ENCODE data around the gene TNS4.

Gene TNS4

DNA sequence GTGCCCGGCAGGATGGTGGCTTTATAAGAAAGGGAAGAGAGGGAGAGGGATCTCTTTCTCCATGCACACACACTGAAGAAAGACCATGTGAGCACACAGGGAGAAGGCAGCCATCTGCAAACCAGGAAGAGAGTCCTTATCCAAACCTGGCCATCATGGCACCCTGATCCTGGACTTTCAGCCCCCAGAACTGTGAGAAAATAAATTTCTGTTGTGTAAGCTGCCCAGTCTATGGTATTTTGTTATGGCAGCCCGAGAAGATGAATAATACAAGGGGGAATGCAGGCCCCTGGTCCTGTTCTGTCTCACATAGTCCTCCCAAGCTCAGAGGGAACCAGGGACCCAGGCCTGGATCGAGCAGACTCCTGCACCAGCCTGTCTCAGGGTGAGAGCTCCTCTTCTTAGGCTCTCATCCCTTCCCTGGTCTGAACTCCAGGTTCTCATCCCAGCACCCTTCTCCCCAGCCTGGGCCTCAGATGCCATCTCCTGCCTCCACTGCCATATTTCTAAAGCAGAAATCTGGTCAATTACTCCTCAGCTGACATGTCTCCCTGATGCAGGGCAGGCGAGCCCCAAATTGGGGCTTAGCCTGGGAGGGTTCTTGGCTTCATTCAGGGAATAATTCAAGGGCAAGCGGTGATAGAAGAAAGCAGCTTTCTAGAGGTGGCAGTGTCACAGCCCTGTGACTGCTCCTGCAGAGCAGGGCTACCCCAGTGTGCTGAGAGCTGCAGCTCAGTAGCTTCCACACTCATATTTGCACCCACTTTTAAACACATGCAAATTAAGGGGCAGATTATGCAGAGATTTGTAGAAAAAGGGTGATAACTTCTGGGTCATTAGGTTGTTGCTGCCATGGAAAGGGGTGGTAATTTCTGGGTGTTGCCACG is 29.3 kb downstream of the TNS4 start:
- no peak for DNase-seq (ENCODE audit: low spot score)

DNA sequence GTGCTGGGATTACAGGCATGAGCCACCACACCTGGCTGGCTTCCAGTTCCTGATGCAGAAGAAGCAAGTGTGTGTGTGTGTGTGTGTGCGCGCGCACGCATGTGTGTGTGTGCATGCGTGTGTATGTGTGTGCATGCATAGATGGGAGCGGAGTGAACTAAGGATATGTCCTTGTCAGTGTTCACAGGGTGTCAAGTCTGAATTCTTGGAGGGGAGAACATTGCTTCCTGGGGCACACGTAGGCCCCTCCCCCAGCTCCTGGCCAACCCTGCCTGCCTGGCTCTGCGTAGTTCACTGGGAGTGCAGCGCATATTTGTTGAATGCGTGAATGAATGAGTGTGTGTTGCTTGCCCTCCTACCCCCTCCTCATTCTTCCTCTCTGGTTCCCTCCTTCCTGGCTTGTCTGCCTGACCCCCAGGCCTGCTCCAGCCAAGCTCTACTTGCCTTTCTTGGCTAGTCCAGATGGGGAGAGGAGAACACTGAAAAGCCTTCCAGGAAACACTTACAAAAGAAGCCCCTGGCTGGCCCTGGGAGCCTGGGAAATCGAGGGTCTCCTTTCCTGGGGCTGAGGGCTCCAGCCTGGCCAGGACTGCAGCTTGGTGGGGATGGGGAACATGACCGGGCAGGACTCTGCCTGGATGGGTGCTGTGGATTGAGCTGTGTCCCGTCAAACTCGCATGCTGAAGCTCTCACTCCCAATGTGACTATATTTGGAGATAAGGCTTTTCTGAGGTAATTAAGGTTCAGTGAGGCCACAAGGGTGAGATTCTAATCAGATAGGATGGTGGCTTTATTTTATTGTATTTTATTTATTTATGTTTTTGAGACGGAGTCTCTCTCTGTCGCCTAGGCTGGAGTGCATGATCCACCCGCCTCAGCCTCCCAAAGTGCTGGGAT is 30.2 kb downstream of the TNS4 start:
- DNase-seq (ENCODE audit: low spot score), result no peak

DNA sequence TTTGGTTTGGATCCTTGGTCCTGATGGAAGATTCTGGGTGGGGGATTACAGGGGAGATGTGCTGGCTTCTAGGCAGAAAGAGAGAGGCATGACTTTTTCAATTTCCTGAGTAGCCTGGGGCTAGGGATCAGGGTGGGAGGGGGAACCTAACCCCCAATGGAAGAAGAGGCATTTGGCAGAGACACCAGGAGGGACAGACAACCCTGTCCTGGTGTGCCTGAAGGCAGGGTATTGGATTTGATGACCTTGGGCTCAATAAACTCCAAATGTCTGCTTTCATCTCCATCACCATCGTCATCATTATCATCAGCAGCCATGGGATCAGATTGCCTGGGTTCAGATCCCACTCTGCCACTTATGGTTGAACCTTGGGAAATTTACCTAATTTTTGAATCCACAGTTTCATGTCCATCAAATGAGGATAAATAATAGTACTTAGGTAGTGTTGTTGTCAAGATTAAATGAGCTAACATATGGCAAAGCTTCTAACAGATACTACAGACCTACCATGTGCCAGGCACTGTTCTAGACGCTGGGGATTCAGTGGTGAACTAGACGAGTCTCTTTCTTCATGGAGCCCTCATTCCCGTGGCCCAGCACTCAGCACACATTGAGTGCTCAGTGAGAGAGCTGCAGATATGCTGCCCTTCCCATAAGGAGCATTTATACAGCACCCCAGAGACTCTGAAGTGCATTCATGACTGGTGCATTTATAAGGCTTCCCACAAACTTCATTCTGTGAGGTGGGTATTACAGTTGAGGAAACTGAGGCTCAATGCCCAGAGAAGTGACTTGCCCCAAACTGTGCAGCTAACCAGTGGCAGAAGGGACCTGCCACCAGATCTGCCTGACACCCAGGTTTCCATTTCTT is 31.4 kb downstream of the TNS4 start:
- DNase-seq (ENCODE audit: low spot score), result no peak

DNA sequence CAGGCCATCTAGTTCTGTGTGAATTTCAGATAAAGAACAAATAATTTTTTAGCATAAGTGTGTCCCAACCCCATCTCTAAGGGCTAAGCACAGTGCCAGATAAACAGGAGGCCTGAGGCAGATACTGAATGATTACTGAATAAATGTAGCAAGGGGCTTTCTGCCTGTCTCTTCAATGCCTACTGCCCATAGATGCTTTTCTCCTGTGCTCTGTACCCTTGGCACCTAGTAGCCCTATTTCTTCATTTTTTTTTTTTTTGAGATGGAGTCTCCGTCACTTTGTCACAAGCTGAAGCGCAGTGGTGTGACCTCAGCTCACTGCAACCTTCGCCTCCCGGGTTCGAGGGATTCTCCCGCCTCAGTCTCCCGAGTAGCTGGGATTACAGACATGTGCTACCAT is 32.9 kb downstream of the TNS4 start:
- no peak for DNase-seq (ENCODE audit: low spot score)

DNA sequence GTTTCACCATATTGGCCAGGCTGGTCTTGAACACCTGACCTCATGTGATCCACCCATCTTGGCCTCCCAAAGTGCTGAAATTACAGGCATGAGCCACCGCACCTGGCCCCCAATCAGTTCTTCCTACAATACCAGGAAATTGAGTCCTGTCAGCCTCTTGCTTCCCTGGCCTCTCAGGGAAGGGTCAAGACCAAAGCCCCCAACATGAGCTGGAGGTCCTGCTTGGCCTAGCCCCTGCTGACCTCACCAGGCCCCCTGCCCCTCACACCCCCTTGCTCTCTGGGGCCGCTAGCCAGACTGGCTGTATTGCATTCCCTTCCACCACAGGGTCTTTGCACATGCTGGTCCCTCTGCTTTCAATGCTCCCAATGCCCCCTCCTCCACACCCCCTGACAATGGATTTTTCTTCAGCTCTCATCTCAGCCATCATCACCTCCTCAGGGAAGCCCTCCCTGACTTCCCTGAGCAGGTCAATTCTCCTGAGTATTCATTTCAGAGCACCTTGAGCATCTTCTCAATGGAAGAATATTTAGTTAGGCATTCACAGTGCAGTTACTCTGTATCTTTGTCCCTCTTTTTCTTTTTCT is 34.0 kb downstream of the TNS4 start:
- DNase-seq (ENCODE audit: low spot score), result no peak

DNA sequence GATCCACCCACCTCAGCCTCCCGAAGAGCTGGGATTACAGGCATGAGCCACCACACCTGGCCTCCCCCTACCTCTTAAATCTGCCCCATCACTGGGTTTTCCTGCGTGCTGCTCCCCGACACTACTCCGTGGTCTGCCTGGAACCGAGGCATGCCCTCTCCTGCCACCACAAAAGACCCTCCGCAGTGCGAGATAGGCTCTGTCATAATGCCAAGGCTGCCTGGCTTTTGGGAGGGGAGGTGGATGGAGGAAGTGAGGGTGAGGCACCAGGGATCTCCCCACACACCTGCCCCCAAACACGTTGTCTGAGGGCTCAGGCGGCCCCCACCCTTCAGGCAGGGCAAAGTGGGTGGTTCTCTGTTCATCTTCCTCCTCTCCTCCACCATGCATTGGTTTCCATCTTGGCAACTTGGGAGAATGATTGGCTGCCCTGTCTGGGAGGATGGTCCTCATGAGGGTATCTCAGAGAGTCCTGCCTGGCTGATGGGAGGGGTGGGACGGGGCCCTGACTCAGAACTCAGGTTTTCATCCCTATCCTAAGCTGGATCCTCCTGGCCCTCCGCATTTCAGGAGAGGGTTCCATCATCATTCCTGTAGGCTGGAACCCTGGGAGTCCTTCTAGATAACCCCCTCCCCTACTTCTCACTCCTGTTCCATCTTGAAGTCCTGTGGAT is 35.0 kb downstream of the TNS4 start:
- no peak for DNase-seq (ENCODE audit: low spot score)

DNA sequence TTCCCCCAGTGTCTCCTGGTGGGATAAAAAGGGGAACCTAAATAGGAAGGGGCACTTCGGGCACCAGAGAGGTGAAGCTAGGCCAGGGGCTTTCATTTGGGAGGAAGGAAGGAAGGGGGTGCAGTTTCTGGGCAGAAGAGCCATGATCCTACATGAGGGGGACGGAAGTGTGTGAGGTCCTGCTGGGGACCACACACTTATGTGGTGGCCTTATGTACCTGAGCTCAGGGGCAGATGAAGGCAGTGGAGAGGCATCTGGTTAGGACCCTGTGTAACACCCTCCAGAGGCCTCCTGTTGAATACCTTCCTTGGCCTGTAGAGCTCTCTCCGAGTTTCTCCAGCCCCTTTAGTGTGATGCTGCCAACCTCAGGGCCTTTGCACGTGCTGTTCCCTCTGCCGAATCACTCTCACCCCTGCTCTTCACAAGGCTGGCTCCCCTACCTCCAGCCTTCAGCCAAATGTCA is 37.0 kb downstream of the TNS4 start:
- DNase-seq (ENCODE audit: low spot score), result no peak

DNA sequence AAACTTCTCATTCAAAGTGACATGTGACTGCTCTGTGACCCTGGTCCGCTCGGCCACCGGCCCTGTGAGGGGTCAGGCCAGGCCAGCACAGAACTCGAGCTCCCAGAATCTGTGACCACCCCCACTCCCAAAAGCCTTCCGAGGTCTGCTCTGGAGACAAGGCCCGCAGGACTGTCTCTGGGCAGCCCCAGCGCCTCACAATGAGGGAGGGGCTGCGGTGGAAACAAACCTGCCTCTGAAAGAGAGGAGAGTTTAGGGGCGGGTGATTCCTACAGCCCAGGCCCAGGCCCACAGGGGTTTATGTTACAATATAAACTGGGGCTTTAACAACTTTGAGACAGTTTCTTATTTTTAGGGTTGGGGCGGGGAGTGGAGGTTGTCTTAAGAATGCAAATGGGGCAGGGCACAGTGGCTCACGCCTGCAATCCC is 38.3 kb downstream of the TNS4 start:
- no peak for DNase-seq (ENCODE audit: low spot score)

DNA sequence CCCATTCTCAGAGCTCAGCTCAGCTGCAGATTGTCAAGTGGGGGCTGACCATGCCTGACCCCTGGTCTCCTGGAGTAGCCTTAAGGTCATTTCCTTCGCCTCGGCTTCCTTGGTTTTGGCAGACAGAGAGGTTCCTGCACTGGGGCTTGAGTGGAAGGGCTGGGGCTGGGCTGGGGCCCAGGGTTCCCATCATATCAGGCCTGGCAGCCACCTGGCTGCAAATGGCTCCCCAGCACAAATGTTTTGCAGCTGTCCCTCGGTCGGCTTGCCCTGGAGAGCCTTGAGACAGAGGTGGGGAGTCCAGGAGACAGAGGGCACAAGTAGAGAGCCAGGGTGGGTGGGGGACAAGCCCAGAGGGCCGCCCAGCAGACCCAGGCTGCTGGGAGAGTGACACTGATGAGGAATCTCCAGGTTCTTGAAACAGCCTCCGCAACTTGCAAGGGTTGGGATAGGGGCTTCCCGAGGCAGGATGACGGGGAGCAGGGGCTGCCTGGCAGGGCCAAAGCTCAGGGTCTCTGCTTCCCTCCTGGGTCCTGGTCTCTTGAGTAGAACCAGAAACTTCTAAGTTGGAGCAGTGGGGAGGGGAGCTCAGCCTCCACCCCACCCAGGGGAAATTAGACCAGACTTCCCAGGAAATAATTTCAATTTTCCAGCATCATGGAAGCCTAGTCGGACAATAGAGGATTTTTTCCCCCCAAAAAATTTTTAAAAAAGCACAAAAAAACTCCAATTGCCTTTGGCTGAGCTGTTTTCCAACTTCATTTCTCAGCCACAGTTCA is 38.9 kb downstream of the TNS4 start:
- DNase-seq (ENCODE audit: low spot score), result no peak

DNA sequence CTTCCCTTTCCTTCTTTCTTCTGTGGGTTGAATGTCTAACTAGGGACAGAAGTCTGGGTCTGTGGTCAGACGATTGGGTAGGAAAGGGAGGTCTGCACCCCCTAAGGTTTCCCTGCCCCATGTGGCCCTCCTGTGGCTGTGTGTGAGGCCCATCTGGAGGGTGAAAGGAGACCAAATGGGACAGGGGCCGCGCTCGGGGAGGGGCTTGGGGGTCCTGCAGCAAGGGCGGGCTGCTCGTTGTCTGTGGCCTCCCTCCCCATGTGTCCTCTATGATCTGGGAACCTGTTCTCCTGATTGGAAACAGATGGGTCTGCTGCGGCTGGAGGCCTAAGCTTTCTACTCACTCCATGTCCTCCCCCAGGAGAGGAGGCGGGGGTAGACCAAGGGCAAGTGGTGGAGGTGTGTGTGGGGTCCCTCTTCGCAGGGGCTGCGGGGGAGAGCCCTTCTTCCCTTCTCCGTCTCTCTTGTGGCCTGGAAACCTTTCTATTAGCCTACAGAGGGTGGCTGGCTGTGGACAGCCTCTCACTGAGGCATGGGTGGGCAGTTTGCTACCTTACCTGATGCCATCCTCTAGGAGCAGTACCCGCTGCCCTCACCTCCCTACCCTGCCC is 39.6 kb downstream of the TNS4 start:
- no peak for DNase-seq (ENCODE audit: low spot score)

DNA sequence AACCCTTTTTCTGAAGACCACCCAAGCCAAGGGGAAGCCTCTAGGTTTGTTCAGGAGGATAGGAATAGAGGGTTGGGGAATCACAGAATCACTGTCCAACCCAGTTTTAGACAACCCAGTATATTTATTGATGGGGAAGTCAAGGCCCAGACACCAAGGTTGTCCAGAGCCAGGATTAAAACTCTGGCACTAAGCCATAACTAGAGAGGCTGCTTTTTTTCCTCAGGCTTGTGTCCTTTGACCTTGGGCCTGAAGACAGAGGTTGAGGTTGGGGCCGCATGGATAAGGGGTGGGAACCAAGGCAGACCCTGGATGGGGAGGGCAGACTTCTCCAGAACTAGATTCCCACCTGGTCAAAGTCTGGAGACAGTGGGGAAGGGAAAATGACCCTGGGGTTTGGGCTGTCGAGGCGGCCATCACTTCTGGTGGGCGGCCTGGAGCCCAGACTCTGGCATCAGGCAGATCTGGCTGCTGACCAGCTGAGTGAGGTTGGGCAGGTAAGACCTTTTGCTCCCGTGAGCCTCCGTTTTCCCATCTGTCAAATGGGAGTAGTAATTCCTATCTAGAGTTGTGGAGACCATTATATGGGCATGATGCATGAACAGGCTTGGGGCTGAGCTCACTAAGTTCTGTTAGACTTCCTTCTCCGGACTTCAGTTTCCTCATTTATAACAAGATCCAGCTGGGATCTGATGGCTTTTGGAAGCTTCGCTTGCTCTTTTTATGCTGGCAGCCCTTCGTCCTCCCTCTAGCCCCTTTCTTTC is 40.3 kb downstream of the TNS4 start:
- no peak for DNase-seq (ENCODE audit: low spot score)

DNA sequence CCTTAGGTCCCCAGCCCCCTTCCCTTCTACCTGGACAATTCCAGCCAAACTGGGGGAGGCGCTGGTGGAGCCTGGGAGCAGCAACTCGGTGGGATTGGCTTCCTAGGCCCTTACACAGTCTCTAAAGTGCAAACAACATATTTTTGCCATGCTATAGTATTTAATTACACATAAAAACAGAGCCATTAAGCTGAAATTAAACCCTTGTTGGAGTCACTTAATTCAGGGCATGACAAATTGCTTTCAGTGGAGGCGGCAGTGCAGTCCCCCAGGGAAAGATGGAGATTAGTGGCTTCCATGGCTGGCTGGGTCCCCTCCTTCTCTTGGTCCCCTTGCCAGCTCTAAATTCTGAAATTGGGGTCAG is 40.8 kb downstream of the TNS4 start:
- DNase-seq (ENCODE audit: low spot score), result no peak

DNA sequence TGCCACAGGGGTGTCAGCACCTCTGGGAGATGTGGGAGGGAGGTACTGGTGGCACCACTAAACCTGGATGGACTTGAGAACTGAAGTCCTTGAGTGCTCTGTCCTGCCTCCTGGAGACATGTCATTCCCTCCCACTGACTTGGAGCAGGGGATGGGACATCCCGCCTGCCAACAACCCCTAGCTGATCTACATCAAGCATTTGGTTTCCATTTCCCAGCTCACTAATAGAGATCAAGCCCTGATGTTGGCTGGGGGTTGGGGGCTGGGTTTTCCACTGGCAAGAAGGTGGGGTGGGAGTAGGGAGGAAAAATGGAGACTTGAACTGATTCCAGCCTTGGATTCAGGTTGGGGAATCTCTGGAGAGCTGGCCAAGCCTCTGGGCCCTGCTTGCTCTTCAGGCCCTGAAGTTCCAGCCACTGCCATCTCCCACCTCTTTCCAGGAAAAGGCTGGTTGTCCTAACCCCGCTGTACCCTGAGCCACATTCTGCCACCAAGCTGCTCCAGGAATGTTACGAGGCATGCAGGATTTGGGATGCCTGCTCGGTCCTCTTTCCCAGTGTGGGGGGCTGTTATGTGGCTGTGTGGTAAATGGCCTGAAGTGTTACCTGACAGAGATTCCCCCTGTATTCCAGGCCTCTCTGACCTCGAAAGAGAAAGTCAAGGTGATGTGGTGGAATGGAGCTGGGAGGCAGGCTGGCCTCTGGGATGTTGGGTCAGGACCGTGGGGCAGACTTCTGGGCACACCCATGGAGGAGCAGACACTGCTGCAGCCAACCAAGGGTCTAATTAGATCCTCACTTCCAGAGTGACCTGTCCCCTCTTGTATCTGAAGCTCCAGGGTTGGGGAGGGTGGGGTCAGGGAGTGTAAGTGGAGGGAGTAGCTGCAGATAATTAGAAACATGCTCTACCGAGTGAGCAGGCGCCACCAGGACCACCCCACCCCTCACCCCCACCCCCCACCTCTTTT is 41.5 kb downstream of the TNS4 start:
- no peak for DNase-seq (ENCODE audit: low spot score)

DNA sequence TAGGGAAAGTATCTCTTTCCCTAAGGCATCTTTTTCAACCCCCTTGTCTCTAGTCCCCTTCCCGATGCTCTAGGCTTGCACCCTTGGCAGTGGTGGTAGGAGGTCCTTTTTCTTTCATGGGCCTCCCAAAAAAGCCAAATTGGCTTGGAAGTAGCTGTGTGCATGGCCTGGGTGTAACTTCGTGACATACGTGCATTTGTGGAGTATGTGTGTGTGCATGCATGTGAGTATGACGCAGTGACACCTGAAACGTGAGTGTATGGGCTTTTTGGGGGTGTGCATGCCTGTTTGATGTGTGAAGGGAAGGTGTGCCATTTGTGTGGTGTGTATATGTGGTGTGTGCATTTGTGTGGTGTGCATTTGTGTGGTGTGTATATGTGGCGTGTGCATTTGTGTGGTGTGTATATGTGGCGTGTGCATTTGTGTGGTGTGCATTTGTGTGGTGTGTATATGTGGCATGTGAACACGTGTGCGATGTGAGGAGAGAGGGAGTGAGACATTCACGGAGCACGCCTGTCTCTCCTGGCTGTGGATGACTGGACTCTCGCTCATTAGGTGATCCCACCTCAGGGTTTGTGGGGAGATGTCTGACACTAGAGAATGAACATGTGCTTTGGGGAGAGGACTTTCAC is 42.5 kb downstream of the TNS4 start:
- DNase-seq (ENCODE audit: low spot score), result no peak

DNA sequence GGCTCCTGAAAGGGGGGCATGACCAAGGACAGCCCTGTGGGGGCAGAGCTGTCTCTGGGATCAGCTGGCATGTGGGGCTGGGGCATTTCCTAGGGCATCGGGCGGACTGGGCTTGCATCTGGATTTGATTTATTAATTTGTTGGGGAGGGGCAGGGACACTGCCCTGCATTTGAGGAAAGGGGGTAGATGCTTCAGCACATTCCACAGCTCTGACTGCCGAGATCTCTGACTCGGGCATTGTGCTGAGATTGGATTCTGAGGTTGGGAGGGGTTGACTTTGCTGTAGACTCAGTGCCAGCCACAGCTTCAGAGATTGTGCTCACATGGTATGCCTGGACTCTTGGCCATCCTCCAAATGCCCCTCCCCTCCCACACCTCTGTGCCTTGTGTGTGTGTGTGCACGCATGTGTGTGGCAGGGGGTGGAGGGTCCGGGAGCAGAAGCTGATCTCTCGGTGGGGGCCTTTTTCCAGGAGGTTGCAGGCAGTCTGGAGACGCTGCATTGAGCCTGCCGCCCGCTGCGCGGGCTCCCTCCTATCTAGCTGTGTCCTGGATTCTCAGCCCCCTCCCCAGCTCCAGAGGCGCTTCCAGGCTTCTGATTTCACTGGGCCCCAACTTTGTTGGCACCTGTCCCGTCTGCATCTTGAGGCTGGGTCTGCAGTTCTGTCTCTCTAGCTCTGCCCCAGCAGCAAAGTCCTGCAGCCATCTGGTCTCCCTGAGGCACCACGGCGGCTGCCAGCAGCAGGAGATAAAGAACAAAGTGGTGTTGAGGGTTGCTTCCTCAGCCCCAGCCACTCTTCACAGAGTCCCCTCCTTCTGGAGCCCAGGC is 43.2 kb downstream of the TNS4 start:
- DNase-seq (ENCODE audit: low spot score), result no peak

DNA sequence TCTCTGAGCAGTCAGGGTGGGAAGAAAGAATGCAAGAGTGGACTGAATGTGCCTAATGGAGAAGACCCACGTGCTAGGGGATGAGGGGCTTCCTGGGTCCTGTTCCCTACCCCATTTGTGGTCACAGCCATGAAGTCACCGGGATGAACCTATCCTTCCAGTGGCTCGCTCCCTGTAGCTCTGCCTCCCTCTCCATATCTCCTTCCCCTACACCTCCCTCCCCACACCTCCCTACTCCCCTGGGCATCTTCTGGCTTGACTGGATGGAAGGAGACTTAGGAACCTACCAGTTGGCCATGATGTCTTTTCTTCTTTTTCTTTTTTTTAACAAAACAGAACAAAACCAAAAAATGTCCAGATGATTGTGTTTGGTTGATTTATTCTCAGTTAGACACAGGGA is 44.1 kb downstream of the TNS4 start:
- DNase-seq (ENCODE audit: low spot score), result no peak

All from ecto neural progenitor cell (in vitro differentiated cells).